Activated CD8-positive, alpha-beta memory T cell treated with anti-CD3 and anti-CD28 coated beads, Interleukin-2, amount 50 U/mL, for 1 hour (primary cell): ENCODE measurements around the gene SULT4A1.

ENCODE experiments used
- DNase-seq: peaks from one replicate; pipeline ENCODE4 v3.0.0-alpha.2; 2020; ENCODE audit errors: extremely low read depth

The SULT4A1 gene

GRCh38 chr22:43812149-43812842, 50.0 kb downstream of the SULT4A1 start, which contains the start of gene EFCAB6:
TSS of gene EFCAB6 (minus strand) at chr22:43812305. CDS start at chr22:43782318, 29,987 bp downstream.
- DNase-seq, result peak; percentile 84

- DNase-seq, result no peak
Measured at GRCh38 chr22:43811777-43812148, 50.5 kb downstream of the SULT4A1 start.

GRCh38 chr22:43802897-43803495, 59.3 kb downstream of the SULT4A1 start:
- DNase-seq, result no peak

- DNase-seq, result no peak
Measured at GRCh38 chr22:43800970-43801369, 61.3 kb downstream of the SULT4A1 start.

- DNase-seq, result no peak
Measured at GRCh38 chr22:43798492-43798891, 63.8 kb downstream of the SULT4A1 start.

GRCh38 chr22:43796567-43796966, 65.7 kb downstream of the SULT4A1 start:
- DNase-seq, result no peak

- DNase-seq, result no peak
Measured at GRCh38 chr22:43795320-43795719, 67.0 kb downstream of the SULT4A1 start.

- DNase-seq, result no peak
Measured at GRCh38 chr22:43792905-43793304, 69.4 kb downstream of the SULT4A1 start.

GRCh38 chr22:43789452-43789851, 72.9 kb downstream of the SULT4A1 start:
- DNase-seq, result no peak

- DNase-seq, result no peak
Measured at GRCh38 chr22:43783777-43784176, 78.5 kb downstream of the SULT4A1 start.

- no peak for DNase-seq
Measured at GRCh38 chr22:43782448-43782847, 79.9 kb downstream of the SULT4A1 start.

GRCh38 chr22:43777286-43777685, 85.0 kb downstream of the SULT4A1 start:
- no peak for DNase-seq

- DNase-seq, result no peak
Measured at GRCh38 chr22:43776081-43776670, 86.1 kb downstream of the SULT4A1 start.
